Measurements from ENCODE around the gene TMEM114.

- TF ChIP-seq CTCF (IDR thresholded peaks at IDR 0.05) (no peak), POLR2A (IDR thresholded peaks at IDR 0.05) (no peak)
These were observed 8.3 kb downstream of the TMEM114 start for GRCh38 chr16:8581831-8582580.

Measured in stomach (tissue), 4 donors.